GM23248 (cell line): ENCODE results near the gene FAM89A. TPM values are rescaled to one million over a fixed set of nuclear protein-coding genes. Genes with fewer than 3 reads are reported as not detected.
"Not testable (repeated sequence)": the region's sequence is repeated elsewhere in the genome, so short reads cannot be mapped to it uniquely, and the experiment has no call there.

Experiments
- DNase-seq: peaks from one replicate; pipeline ENCODE4 v3.0.0-alpha.2; 2015
- H2AFZ ChIP-seq: fragments of 200-600 bp; sonication (generic); 2 replicates; pipeline ENCODE4 v1.6.1; 2016; ENCODE audit warnings: antibody characterized with exemption
- H3F3A ChIP-seq: fragments of 200-600 bp; sonication (generic); 2 replicates; pipeline ENCODE4 v1.6.1; 2016; ENCODE audit warnings: mild to moderate bottlenecking, antibody characterized with exemption, mixed run types; ENCODE audit not compliant: insufficient read depth
- H3K27ac ChIP-seq: fragments of 200-600 bp; sonication (generic); 2 replicates; pipeline ENCODE4 v1.5.1; 2016; ENCODE audit warnings: mild to moderate bottlenecking
- H3K27me3 ChIP-seq: fragments of 200-600 bp; sonication (generic); replicated peaks from 2 replicates; pipeline ENCODE4 v1.6.1; 2016; ENCODE audit warnings: mild to moderate bottlenecking; ENCODE audit not compliant: insufficient read depth
- H3K36me3 ChIP-seq: fragments of 200-600 bp; sonication (generic); 2 replicates; pipeline ENCODE4 v1.6.1; 2016; ENCODE audit warnings: low read depth, mild to moderate bottlenecking
- H3K4me1 ChIP-seq: fragments of 200-600 bp; sonication (generic); 2 replicates; pipeline ENCODE4 v1.6.1; 2016; ENCODE audit warnings: mild to moderate bottlenecking; ENCODE audit not compliant: insufficient read depth
- H3K4me2 ChIP-seq: fragments of 200-600 bp; sonication (generic); one replicate; pipeline ENCODE4 v1.6.1; 2016; ENCODE audit warnings: mild to moderate bottlenecking; ENCODE audit not compliant: unreplicated experiment
- H3K4me3 ChIP-seq: fragments of 200-600 bp; sonication (generic); 2 replicates; pipeline ENCODE4 v1.5.1; 2016; ENCODE audit warnings: mild to moderate bottlenecking
- H3K79me2 ChIP-seq: fragments of 200-600 bp; sonication (generic); 2 replicates; pipeline ENCODE4 v1.6.1; 2016; ENCODE audit warnings: mild to moderate bottlenecking; ENCODE audit not compliant: insufficient read depth
- H3K9ac ChIP-seq: fragments of 200-600 bp; sonication (generic); 2 replicates; pipeline ENCODE4 v1.6.1; 2016; ENCODE audit warnings: mild to moderate bottlenecking
- H3K9me2 ChIP-seq: fragments of 200-600 bp; sonication (generic); 2 replicates; pipeline ENCODE4 v1.6.1; 2016; ENCODE audit warnings: mixed run types, mild to moderate bottlenecking, moderate library complexity; ENCODE audit not compliant: insufficient read depth
- H3K9me3 ChIP-seq: fragments of 200-600 bp; sonication (generic); one replicate; pipeline ENCODE4 v1.6.1; 2017; ENCODE audit warnings: low read depth
- H4K20me1 ChIP-seq: fragments of 200-600 bp; sonication (generic); 2 replicates; pipeline ENCODE4 v1.6.0; 2016; ENCODE audit not compliant: insufficient read depth
- EZH2 ChIP-seq: fragments of 200-600 bp; sonication (generic); IDR thresholded peaks from 2 replicates; pipeline ENCODE4 v1.6.1; 2018; ENCODE audit warnings: antibody characterized with exemption, mild to moderate bottlenecking; ENCODE audit not compliant: insufficient read depth, poor library complexity, severe bottlenecking
- EZH2phosphoT487 ChIP-seq: fragments of 200-600 bp; sonication (generic); IDR thresholded peaks from 2 replicates; pipeline ENCODE4 v1.6.1; 2018; ENCODE audit warnings: antibody characterized with exemption, moderate library complexity, mild to moderate bottlenecking, low read depth; ENCODE audit not compliant: insufficient read depth
- WGBS, 2 experiments: methylation state at CpG; one replicate each; pipeline ENCODE4 v1.1.6; 2015 to 2017; ENCODE audit warnings: low lambda C conversion rate in 2 of 2, low coverage in 1 of 2; ENCODE audit errors: missing lambda C conversion rate in 2 of 2; 5-methylcytosine and 5-hydroxymethylcytosine counted together
- in situ Hi-C: fragments of 300-500 bp; cut with MboI; formaldehyde crosslinking; loops from 2 replicates; pipeline ENCODE4 v1.15.0; 2020
- polyA plus RNA-seq: library from polyadenylated mRNA; unstranded; fragments of >200 nt; fragmentation: Nextera tagmentation; extraction: Ambion mirVana; gene quantifications from 2 replicates; pipeline ENCODE4 v1.2.1, GENCODE V29; 2016
- total RNA-seq: library from RNA; depleted of rRNA; stranded (reverse); fragments of >200 nt; shearing (Covaris generic); gene quantifications from 2 replicates; pipeline ENCODE4 v1.2.3, GENCODE V29; 2014

FAM89A gene
- total and polyA plus RNA-seq, 2 experiments from 2014 or later = 3.1 to 6.3 TPM

GRCh38 chr1:231016234-231016633 lies 23.8 kb downstream of the FAM89A start:
- Histone ChIP-seq H3F3A (no peaks in the 10 kb centered on the region), H3K9me2 (no peaks in the 10 kb centered on the region), H3K27me3 (no peaks in the 10 kb centered on the region), H3K36me3 (no peaks in the 10 kb centered on the region), H2AFZ (no peak overlapping the region), H3K4me2 (no peak overlapping the region), H3K4me3 (no peak overlapping the region), H3K9ac (no peak overlapping the region), H3K79me2 (no peaks in the 10 kb centered on the region), H3K9me3 (no peaks in the 10 kb centered on the region), H4K20me1 (no peaks in the 10 kb centered on the region), H3K4me1 (no peaks in the 10 kb centered on the region), H3K27ac (no peak overlapping the region)
- WGBS, 2 experiments = 81 to 82% methylated on average over 6 of the region's 6 CpGs
- DNase-seq = no peak
- in situ Hi-C loops = no loop called here
- no peak for TF ChIP-seq EZH2phosphoT487
- no peak for TF ChIP-seq EZH2

- in situ Hi-C loops = no loop called here
- Histone ChIP-seq H3K9me2 (no peaks in the 10 kb centered on the region), H3K36me3 (no peaks in the 10 kb centered on the region)
These were observed 26.6 kb downstream of the FAM89A start for GRCh38 chr1:231013391-231014015.

GRCh38 chr1:231011963-231012362 lies 28.1 kb downstream of the FAM89A start:
- WGBS, 2 experiments = 84 to 90% methylated on average over 5 of the region's 5 CpGs
- Histone ChIP-seq H3K27ac (no peak overlapping the region), H3K4me1 (no peaks in the 10 kb centered on the region), H3K27me3 (no peaks in the 10 kb centered on the region), H3K9me3 (no peaks in the 10 kb centered on the region), H4K20me1 (no peaks in the 10 kb centered on the region), H3K9ac (no peak overlapping the region), H3K9me2 (no peaks in the 10 kb centered on the region), H3K79me2 (no peaks in the 10 kb centered on the region), H3K4me3 (no peak overlapping the region), H3F3A (no peaks in the 10 kb centered on the region), H2AFZ (no peak overlapping the region), H3K4me2 (no peak overlapping the region), H3K36me3 (no peaks in the 10 kb centered on the region)
- no peak for TF ChIP-seq EZH2phosphoT487
- no peak for TF ChIP-seq EZH2
- DNase-seq = no peak
- in situ Hi-C loops = no loop called here

More at GRCh38 chr1:231013391-231014015, 26.6 kb downstream of the FAM89A start:
- Histone ChIP-seq H3K4me1 (no peaks in the 10 kb centered on the region), H3K4me2 (no peak overlapping the region), H3F3A (no peaks in the 10 kb centered on the region), H3K27ac (no peak overlapping the region), H3K79me2 (no peaks in the 10 kb centered on the region), H3K4me3 (no peak overlapping the region), H4K20me1 (no peaks in the 10 kb centered on the region), H2AFZ (no peak overlapping the region), H3K9ac (no peak overlapping the region), H3K9me3 (no peaks in the 10 kb centered on the region), H3K27me3 (no peaks in the 10 kb centered on the region)
- no peak for DNase-seq
- TF ChIP-seq EZH2 (no peak), EZH2phosphoT487 (no peak)
- 47 to 55% methylated on average over 3 of the region's 3 CpGs for WGBS, 2 experiments

- H3K9ac ChIP-seq = no peak overlapping the region
- no peak for TF ChIP-seq EZH2phosphoT487
- TF ChIP-seq EZH2 = no peak
- H3K4me1 ChIP-seq = no peaks in the 10 kb centered on the region
- no peaks in the 10 kb centered on the region for H3K9me3 ChIP-seq
- no peak overlapping the region for H2AFZ ChIP-seq
- DNase-seq = no peak
- H3K4me2 ChIP-seq = no peak overlapping the region
- no peaks in the 10 kb centered on the region for H3K9me2 ChIP-seq
- no peak overlapping the region for H3K4me3 ChIP-seq
- H4K20me1 ChIP-seq = no peaks in the 10 kb centered on the region
- 63 to 64% methylated on average over 2 of the region's 2 CpGs for WGBS, 2 experiments
- H3K36me3 ChIP-seq = no peaks in the 10 kb centered on the region
- no peaks in the 10 kb centered on the region for H3K79me2 ChIP-seq
- H3F3A ChIP-seq = no peaks in the 10 kb centered on the region
- in situ Hi-C loops = no loop called here
- H3K27ac ChIP-seq = no peak overlapping the region
- H3K27me3 ChIP-seq = no peaks in the 10 kb centered on the region
These were observed 28.7 kb downstream of the FAM89A start for GRCh38 chr1:231011360-231011759.

GRCh38 chr1:231007535-231007934 lies 32.5 kb downstream of the FAM89A start:
- H3K36me3 ChIP-seq, H3K27me3 ChIP-seq, H3K27ac ChIP-seq, H3F3A ChIP-seq, H2AFZ ChIP-seq, H4K20me1 ChIP-seq, H3K4me3 ChIP-seq, DNase-seq, H3K79me2 ChIP-seq, H3K4me1 ChIP-seq, H3K9me2 ChIP-seq, in situ Hi-C loops, H3K9ac ChIP-seq, H3K4me2 ChIP-seq, H3K9me3 ChIP-seq: not testable (repeated sequence)
- 6 to 17% methylated on average over 1 of the region's 1 CpG for WGBS, 2 experiments
